ENCODE data around the gene GIT2.

DNA sequence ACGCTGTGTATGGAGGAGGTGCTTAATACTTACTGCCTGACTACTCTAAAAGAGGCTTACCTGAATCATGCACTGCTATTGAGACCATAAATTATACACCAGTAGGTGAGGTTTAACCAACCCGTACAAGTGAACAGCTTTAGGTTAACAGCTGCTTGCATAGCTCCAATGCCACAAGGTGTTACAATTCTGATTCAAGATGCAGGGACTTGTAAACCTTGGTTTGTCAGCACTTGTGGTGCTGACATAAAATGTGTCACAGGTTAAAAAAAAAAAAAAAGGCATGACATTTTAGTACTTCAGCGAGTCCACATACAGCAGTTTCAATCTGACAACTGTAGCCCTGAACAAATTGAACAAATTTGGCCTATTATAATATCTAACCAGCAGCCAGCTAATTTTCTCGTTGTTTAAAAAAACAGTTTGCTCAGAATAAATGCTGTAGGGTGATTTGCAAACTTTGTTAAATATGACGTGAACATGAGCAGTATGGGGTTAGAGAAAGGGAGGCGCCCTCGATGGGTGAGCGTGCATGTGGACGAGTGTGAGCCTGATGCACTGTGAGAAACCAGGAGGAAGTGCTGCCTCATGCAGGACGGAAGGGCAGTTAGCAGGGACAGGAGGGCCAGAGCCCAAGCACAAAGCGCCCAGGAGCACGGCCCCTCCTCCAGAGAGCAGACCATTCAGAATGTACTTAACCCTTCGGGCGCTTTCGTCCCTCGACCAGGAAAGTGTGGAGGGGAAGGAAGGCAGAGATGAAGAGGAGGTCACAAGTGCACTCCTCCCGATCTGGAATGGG lies 51.4 kb downstream of the GIT2 start:
- TF ChIP-seq CTCF (IDR thresholded peaks at IDR 0.05; ENCODE audit: borderline replicate concordance, extremely low read depth, low read length, poor library complexity, severe bottlenecking) (no peak), EZH2 (IDR thresholded peaks at IDR 0.05; ENCODE audit: borderline replicate concordance, low read depth, low read length, severe bottlenecking) (no peak)
